Measurements from ENCODE around the gene PDK4.

Gene PDK4

GRCh38 chr7:95539426-95539825, 56.9 kb downstream of the PDK4 start:
- peaks cover 18% of the 10 kb centered on the region for H3K27me3 Mint-ChIP-seq
- H3K4me1 Mint-ChIP-seq (ENCODE audit: low read depth), result no peaks in the 10 kb centered on the region
- no peak overlapping the region for H3K27ac Mint-ChIP-seq
- H3K36me3 Mint-ChIP-seq (ENCODE audit: low read depth), result no peaks in the 10 kb centered on the region
- H3K9me3 Mint-ChIP-seq, result no peaks in the 10 kb centered on the region
- H3K4me3 Mint-ChIP-seq, result no peak overlapping the region

GRCh38 chr7:95537468-95537867, 58.8 kb downstream of the PDK4 start:
- Mint-ChIP-seq H3K9me3 (no peaks in the 10 kb centered on the region), H3K36me3 (ENCODE audit: low read depth) (no peaks in the 10 kb centered on the region), H3K27ac (no peak overlapping the region), H3K4me1 (ENCODE audit: low read depth) (no peaks in the 10 kb centered on the region), H3K27me3 (peaks cover 15% of the 10 kb centered on the region), H3K4me3 (no peak overlapping the region)

- Mint-ChIP-seq H3K27ac (no peak overlapping the region), H3K36me3 (ENCODE audit: low read depth) (no peaks in the 10 kb centered on the region), H3K4me1 (ENCODE audit: low read depth) (no peaks in the 10 kb centered on the region), H3K4me3 (no peak overlapping the region), H3K9me3 (no peaks in the 10 kb centered on the region), H3K27me3 (peaks cover 15% of the 10 kb centered on the region)
Measured at GRCh38 chr7:95536656-95537311, 59.5 kb downstream of the PDK4 start.

- no peak overlapping the region for H3K4me3 Mint-ChIP-seq
- H3K27me3 Mint-ChIP-seq, result peaks cover 9% of the 10 kb centered on the region
- no peaks in the 10 kb centered on the region for H3K9me3 Mint-ChIP-seq
- H3K27ac Mint-ChIP-seq, result no peak overlapping the region
- H3K36me3 Mint-ChIP-seq (ENCODE audit: low read depth), result no peaks in the 10 kb centered on the region
- no peaks in the 10 kb centered on the region for H3K4me1 Mint-ChIP-seq (ENCODE audit: low read depth)
Measured at GRCh38 chr7:95535662-95536061, 60.7 kb downstream of the PDK4 start.

GRCh38 chr7:95534796-95535195, 61.5 kb downstream of the PDK4 start:
- no peaks in the 10 kb centered on the region for H3K4me1 Mint-ChIP-seq (ENCODE audit: low read depth)
- no peaks in the 10 kb centered on the region for H3K36me3 Mint-ChIP-seq (ENCODE audit: low read depth)
- peaks cover 5% of the 10 kb centered on the region for H3K27me3 Mint-ChIP-seq
- H3K27ac Mint-ChIP-seq, result no peak overlapping the region
- no peak overlapping the region for H3K4me3 Mint-ChIP-seq
- H3K9me3 Mint-ChIP-seq, result no peaks in the 10 kb centered on the region

Measured in stimulated activated naive CD8-positive, alpha-beta T cell treated with anti-CD3 and anti-CD28 coated beads, Interleukin-15, Interleukin-2, amounts not matched to agents 100 ng/mL and 50 ng/mL, for 24 hours (primary cell).